Hepatocyte (in vitro differentiated cells): ENCODE measurements around the gene RFC5.

Experiments used
- CTCF ChIP-seq: fragments of 200-600 bp; sonication (generic); IDR thresholded peaks from 2 replicates; pipeline ENCODE4 v1.5.1; 2016; ENCODE audit warnings: antibody characterized with exemption, mild to moderate bottlenecking; ENCODE audit not compliant: poor library complexity
- EZH2 ChIP-seq: fragments of 200-600 bp; sonication (generic); IDR thresholded peaks from 2 replicates; pipeline ENCODE4 v1.6.1; 2016; ENCODE audit warnings: antibody characterized with exemption, mild to moderate bottlenecking, borderline replicate concordance
- EZH2phosphoT487 ChIP-seq: fragments of 200-600 bp; sonication (generic); IDR thresholded peaks from one replicate; pipeline ENCODE4 v1.6.1; 2018; ENCODE audit warnings: antibody characterized with exemption, mild to moderate bottlenecking, low read depth, moderate library complexity; ENCODE audit not compliant: unreplicated experiment, severe bottlenecking

GRCh38 chr12:118070650-118071049 is 54.1 kb downstream of the RFC5 start:
- TF ChIP-seq CTCF (no peak), EZH2 (no peak), EZH2phosphoT487 (no peak)
